ENCODE results near the gene BBX.
"Not testable (repeated sequence)": the region's sequence is repeated elsewhere in the genome, so short reads cannot be mapped to it uniquely, and the experiment has no call there.

Gene BBX

DNA sequence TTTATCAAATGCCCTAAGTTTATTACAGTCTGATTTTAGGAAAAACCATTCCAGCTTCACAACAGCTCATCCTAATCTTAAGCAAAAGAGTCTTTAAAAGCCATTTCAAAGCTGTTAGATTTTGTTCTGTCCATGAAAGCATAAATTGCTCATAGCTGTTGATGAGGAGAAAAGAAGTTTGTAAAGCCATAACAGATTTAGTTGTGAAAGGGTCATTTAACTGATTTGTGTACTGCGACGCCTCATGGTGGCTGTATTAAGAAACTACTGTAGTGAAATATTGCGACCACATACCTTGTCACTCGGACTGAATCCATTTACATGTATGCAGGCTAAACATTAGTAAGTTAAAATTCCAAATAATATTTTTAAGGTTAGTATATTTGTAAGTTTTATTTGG is 20.9 kb downstream of the BBX start:
- no peak for DNase-seq

GRCh38 chr3:107545680-107546120 is 22.9 kb downstream of the BBX start:
- no peak for DNase-seq

GRCh38 chr3:107548601-107549000 is 25.8 kb downstream of the BBX start:
- no peak for DNase-seq

GRCh38 chr3:107555359-107555758 is 32.6 kb downstream of the BBX start:
- DNase-seq, result no peak

GRCh38 chr3:107557743-107558142 is 35.0 kb downstream of the BBX start:
- no peak for DNase-seq

GRCh38 chr3:107560166-107560565 is 37.4 kb downstream of the BBX start:
- no peak for DNase-seq

GRCh38 chr3:107561980-107562379 is 39.2 kb downstream of the BBX start:
- no peak for DNase-seq

DNA sequence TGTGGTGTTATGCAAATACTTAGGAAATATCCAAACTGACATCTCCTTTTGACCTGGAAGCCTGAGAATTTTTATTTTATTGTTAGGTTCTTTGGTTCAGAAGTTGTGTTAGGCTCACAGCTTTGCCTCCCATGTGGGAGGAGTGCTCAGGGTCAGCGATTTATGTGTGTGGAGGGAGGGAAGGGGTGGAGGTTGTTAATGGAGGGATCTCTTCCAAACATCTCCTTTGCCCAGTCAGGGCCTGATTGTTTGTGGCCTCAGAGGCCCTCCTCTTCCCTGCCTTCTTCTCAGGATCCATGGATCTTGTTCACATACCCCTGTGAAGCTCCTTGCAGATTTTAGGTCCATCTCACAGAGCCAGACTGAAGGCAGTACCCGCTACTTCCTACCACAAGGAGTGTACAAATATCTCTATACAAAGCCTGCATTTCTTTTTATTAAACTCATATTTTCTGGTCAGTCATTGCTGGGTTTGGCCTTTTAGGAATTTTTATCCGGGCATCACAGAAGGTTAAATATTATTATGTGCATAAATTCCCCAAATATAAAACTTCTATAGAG is 40.3 kb downstream of the BBX start:
- DNase-seq, result no peak

GRCh38 chr3:107565244-107565643 is 42.5 kb downstream of the BBX start:
- DNase-seq, result not testable (repeated sequence)

- DNase-seq, result not testable (repeated sequence)
Measured at GRCh38 chr3:107571089-107571488, 48.3 kb downstream of the BBX start.

GRCh38 chr3:107571492-107571891 is 48.7 kb downstream of the BBX start:
- not testable (repeated sequence) for DNase-seq

DNA sequence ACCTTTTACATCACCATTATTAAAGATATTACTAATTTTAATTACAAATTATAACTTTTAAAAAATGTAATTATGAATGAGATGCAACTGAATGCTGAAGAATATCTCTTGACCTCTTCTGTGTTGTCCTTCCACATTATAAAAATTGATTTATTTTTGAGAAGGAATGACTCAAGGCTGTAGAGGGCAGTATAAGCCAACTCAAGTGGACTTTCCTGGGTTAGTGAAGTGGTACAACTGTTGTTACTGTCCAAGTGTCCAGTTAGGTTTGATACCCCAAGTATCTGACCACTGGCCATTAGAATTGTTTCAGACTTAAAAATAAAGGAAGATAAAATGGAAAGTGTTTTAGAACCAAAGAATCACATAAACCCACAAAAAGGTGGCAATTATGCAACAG is 51.9 kb downstream of the BBX start:
- DNase-seq, result no peak

DNA sequence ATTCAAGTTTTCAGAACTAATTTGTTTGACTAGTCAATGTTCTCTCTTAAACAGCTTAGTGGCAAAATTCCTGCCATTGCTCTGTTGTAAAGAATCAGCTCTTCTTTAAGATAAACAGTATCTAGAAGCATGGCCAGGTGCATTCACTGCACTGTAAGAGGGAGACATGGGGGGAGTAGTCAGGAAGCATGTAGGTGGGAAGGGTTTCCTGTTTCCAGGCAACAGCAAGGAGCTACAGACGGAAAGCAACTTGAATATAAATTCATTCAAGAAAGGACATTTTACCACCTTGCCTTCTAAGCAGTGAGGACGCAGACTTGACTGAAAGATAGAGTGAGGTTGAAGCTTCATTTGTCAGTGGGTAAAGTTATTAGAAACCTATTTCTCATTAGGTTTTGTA is 55.3 kb downstream of the BBX start:
- no peak for DNase-seq

- DNase-seq, result no peak
Measured at GRCh38 chr3:107578523-107578922, 55.8 kb downstream of the BBX start.

DNA sequence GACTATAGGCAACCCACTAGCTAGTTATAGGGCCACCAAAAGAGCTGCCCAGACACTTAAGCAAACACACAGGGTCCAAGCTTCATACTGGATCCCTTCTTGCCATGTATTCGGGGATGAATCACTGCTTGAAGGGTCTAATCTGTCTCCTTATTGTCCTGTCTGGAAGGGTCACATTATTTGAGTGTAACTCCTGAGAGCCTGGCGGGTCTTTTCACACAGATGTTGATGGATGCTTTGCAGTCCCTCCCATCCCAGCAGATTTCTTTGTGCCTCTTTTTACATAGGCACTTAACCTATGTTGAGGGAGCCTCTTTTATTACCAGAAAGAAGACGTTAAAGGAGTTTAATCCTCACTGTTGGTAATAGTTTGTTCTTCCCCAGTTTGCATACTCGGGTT is 56.6 kb downstream of the BBX start:
- DNase-seq, result no peak

DNA sequence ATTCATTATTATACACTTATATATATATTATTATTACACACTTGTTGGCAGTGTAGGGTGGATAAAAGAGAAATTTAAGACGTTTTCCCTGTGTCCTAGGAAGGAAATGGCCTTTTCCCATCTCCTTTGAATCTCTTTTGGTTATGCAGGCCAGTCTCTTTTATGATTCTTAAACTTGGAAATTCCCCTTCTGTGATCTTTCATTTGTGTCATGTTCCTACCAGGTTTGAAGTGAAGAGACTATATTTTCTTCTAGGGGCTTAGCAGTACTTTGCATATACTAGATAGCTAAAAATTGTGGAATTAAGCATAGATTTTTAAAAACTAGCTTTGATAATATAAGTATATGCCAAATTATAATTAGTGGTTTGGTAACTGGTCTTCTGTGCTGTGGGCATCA is 58.5 kb downstream of the BBX start:
- DNase-seq, result no peak

DNA sequence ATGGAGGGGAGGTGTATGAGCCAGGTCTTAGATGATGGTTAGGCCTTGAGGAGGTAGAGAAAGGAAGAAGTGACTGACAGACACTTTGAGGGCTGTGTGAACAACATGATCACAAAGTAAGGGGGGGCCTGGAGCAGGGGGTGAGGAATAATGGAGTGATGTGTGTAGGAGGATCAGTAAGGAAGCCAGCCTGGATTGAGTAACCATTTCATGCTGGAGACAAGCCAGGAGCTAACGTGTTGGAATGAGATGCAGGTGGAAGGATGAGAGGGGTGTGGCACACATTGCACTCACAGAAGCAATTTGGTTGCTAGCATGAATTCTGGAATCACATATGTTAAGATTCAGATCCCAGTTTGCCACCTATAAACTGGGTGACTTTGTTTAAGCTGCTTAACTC is 65.5 kb downstream of the BBX start:
- no peak for DNase-seq

DNA sequence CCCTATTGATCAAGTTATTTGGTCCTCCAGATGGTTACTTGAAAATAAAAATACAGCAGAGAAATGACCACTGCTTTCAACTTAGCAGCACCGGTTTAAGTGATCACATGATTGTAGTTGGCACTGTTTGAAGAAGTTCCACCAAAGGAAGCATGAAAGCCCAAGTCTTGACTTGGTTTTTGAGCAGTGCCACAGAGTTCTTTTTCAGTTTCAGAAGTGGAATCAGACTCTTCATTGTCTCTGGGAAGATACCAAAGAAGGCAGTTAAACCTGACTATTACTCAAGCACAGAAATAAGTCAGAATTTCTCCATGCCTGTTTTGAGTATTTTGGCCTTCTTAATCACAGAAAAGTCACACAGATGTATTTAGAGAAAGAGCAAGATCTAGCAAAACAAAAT is 66.7 kb downstream of the BBX start:
- DNase-seq, result no peak

DNA sequence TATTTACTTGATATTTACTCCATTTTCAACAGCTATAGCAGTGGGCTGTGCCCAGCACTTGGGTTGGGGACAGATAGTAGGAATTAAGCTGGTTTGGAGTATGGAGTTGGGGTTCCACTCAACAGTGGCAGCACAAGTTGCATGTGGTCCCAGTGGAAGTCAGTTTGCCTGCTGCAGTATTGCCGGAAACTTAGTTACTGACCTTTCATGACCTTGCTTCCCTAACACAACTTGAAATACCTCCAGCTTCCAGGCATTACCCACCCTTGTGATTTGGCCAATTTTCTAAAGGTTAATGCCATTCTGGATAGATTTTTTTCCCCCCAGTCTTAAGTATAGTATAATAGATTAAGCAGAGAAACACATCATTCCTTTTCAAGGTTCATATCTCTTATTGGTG is 68.0 kb downstream of the BBX start:
- DNase-seq, result no peak

- DNase-seq, result no peak
Measured at GRCh38 chr3:107592073-107592472, 69.3 kb downstream of the BBX start.

GRCh38 chr3:107594870-107595269 is 72.1 kb downstream of the BBX start:
- no peak for DNase-seq

DNA sequence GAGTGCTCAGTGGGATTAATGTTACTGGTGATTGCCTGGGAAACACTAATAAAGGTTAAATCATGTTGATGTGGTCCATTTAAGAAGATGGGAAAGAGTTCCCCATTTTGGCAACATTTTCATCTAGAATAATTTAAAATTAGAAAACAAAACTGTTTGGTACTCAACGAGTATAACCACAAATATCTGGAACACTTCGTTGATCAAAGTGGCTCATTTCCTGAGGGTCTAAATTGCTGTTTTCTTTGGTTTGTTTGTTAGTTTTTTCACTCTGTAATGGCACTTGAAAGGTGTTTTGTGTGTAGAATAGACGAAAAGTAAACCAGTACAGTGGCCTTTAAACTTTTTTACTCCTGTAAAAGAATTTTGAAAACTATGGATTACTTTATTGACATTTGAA is 73.9 kb downstream of the BBX start:
- DNase-seq, result no peak

- no peak for DNase-seq
Measured at GRCh38 chr3:107598926-107599771, 76.4 kb downstream of the BBX start.

- no peak for DNase-seq
Measured at GRCh38 chr3:107599772-107600145, 77.0 kb downstream of the BBX start.

DNA sequence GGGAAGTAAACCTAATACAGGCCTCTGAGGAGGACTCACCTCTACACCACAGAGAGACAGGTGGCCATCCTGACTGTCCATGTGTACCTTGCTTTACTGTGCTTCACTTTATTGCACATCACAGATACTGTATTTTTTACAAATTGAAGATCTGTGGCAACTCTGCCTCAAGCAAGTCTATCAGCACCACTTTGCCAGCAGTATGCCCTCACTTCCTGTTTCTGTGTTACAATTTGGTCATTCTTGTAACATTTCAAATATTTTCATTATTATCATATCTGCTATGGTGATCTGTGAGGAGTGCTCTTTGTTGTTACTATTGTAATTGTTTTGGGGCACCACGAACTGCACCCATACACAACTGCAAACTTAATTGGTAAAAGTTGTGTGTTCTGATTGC is 78.0 kb downstream of the BBX start:
- DNase-seq, result no peak
